Suprapubic skin (tissue), 4 donors: ENCODE measurements around the gene EARS2.

Experiments
- CTCF ChIP-seq, 2 donors: fragments of 200-600 bp in 1 of 2; fragments of 450-650 bp in 1 of 2; sonication (generic) in 1 of 2; IDR thresholded peaks; one replicate each; pipeline ENCODE4 v1.5.1; 2016 to 2019; ENCODE audit warnings: antibody characterized with exemption in 2 of 2, mild to moderate bottlenecking in 1 of 2, moderate library complexity in 1 of 2
- EP300 ChIP-seq: sonication (generic); formaldehyde crosslinking; IDR thresholded peaks from one replicate; pipeline ENCODE4 v1.6.1; 2017; ENCODE audit warnings: antibody characterized with exemption
- POLR2AphosphoS5 ChIP-seq, 3 donors: sonication (generic); formaldehyde crosslinking; IDR thresholded peaks; one replicate each; pipeline ENCODE4 v1.6.1; 2017; ENCODE audit warnings: antibody characterized with exemption in 3 of 3

- TF ChIP-seq CTCF (IDR thresholded peaks at IDR 0.05) (no peak), EP300 (no peak), POLR2AphosphoS5 (IDR thresholded peaks at IDR 0.05) (no peak)
Measured at GRCh38 chr16:23566724-23567123, 9.6 kb upstream of the EARS2 start.
